H1 (cell line): Measurements from ENCODE around the gene TRAF1. TPM values are rescaled to one million over a fixed set of nuclear protein-coding genes. Genes with fewer than 3 reads are reported as not detected.

Source experiments
- CTCF ChIA-PET: fragments of 300-600 bp; sonication (Branson Sonifier 250); formaldehyde crosslinking; loops from one replicate; lab custom pipeline; 2021; ENCODE audit not compliant: partially characterized antibody; lab: Charles Lee
- POLR2A ChIA-PET: fragments of 300-600 bp; sonication (Branson Sonifier 250); formaldehyde crosslinking; loops from one replicate; lab custom pipeline; 2021; ENCODE audit warnings: inconsistent platforms; ENCODE audit not compliant: partially characterized antibody; lab: Charles Lee
- DNase-seq, 2 experiments: peaks; one replicate each; pipeline versions ENCODE4 v3.0.0 to v3.0.0-alpha.2; 2010 to 2022; ENCODE audit warnings: low spot score in 2 of 2, low read depth in 1 of 2, mixed read lengths in 1 of 2
- FAIRE-seq: peaks from 2 replicates; lab custom pipeline; 2011; peaks lifted over from hg19 to GRCh38; lab: Jason Lieb, UNC
- H2AFZ ChIP-seq: 2 replicates; pipeline ENCODE4 v1.8.1; 2012; ENCODE audit warnings: low read length, inconsistent platforms
- H2AK5ac ChIP-seq: 2 replicates; pipeline ENCODE4 v1.6.1; 2013; ENCODE audit warnings: low read depth, low read length
- H2BK120ac ChIP-seq: replicated peaks from 2 replicates; pipeline ENCODE3; 2013; ENCODE audit warnings: low read depth, low read length, inconsistent platforms
- H2BK12ac ChIP-seq: 2 replicates; pipeline ENCODE4 v1.6.1; 2013; ENCODE audit warnings: low read depth, low read length
- H2BK15ac ChIP-seq: 2 replicates; pipeline ENCODE4 v1.6.1; 2013; ENCODE audit warnings: low read length
- H2BK20ac ChIP-seq: 2 replicates; pipeline ENCODE4 v1.6.1; 2013; ENCODE audit warnings: low read length
- H2BK5ac ChIP-seq: 2 replicates; pipeline ENCODE4 v1.6.1; 2013; ENCODE audit warnings: low read depth, low read length
- H3K14ac ChIP-seq: 2 replicates; pipeline ENCODE4 v1.6.1; 2013; ENCODE audit warnings: inconsistent platforms; ENCODE audit not compliant: insufficient read length
- H3K18ac ChIP-seq: 2 replicates; pipeline ENCODE4 v1.6.1; 2013; ENCODE audit warnings: low read length; ENCODE audit errors: extremely low read depth
- H3K23ac ChIP-seq: 2 replicates; pipeline ENCODE4 v1.6.1; 2013; ENCODE audit warnings: inconsistent platforms; ENCODE audit not compliant: insufficient read length
- H3K23me2 ChIP-seq: 2 replicates; pipeline ENCODE4 v1.6.1; 2013; ENCODE audit warnings: low read depth, low read length
- H3K27ac ChIP-seq: 2 replicates; pipeline ENCODE4 v1.6.1; 2011; ENCODE audit warnings: low read depth, low read length, inconsistent platforms
- H3K27me3 ChIP-seq, 4 experiments: replicated peaks in 1 of 4; 1 replicate in 1 of 4; 2 replicates in 3 of 4; pipeline versions ENCODE4 v1.6.1 to v1.8.1; 2011 to 2013; ENCODE audit warnings: low read length in 3 of 4, mild to moderate bottlenecking in 3 of 4, inconsistent platforms in 2 of 4, mixed read lengths in 2 of 4, moderate library complexity in 1 of 4; ENCODE audit not compliant: control insufficient read depth in 3 of 4, insufficient read depth in 3 of 4; ENCODE audit errors: extremely low read depth in 1 of 4
- H3K36me3 ChIP-seq, 4 experiments: 2 replicates each; pipeline versions ENCODE4 v1.6.1 to v1.8.1; 2011 to 2013; ENCODE audit warnings: mild to moderate bottlenecking in 4 of 4, low read length in 3 of 4, moderate library complexity in 2 of 4, control low read depth in 1 of 4, inconsistent platforms in 1 of 4; ENCODE audit not compliant: insufficient read depth in 4 of 4, control insufficient read depth in 2 of 4
- H3K4ac ChIP-seq: replicated peaks from 2 replicates; pipeline ENCODE3; 2013; ENCODE audit warnings: low read length, low read depth, mixed read lengths, inconsistent platforms; ENCODE audit not compliant: insufficient read length
- H3K4me1 ChIP-seq, 4 experiments: replicated peaks in 1 of 4; 1 replicate in 1 of 4; 2 replicates in 3 of 4; pipeline versions ENCODE4 v1.6.1 to v1.8.1; 2011 to 2013; ENCODE audit warnings: low read length in 3 of 4, inconsistent platforms in 2 of 4, mixed read lengths in 1 of 4; ENCODE audit not compliant: insufficient read depth in 4 of 4, control insufficient read depth in 3 of 4
- H3K4me2 ChIP-seq, 2 experiments: 2 replicates each; pipeline versions ENCODE4 v1.6.1 to v1.8.1; 2011 to 2013; ENCODE audit warnings: low read depth in 2 of 2, low read length in 2 of 2, control low read depth in 1 of 2, inconsistent platforms in 1 of 2, mild to moderate bottlenecking in 1 of 2; ENCODE audit not compliant: insufficient read depth in 1 of 2
- H3K4me3 ChIP-seq, 4 experiments: fragments of 200-600, 300-600 bp in 1 of 4; sonication (generic), shearing (Covaris generic), sonication (Bioruptor Twin) in 1 of 4; 2 replicates each; pipeline versions ENCODE4 v1.5.1 to v1.8.1; 2011 to 2016; ENCODE audit warnings: low read length in 4 of 4, low read depth in 3 of 4, control low read depth in 2 of 4, inconsistent platforms in 2 of 4, mild to moderate bottlenecking in 2 of 4, mixed read lengths in 1 of 4, moderate library complexity in 1 of 4; ENCODE audit not compliant: insufficient read depth in 2 of 4; ENCODE audit errors: extremely low read depth in 1 of 4
- H3K56ac ChIP-seq: replicated peaks from 2 replicates; pipeline ENCODE3; 2013; ENCODE audit warnings: low read depth, mild to moderate bottlenecking, mixed read lengths, low read length, inconsistent platforms; ENCODE audit not compliant: insufficient read length
- H3K79me1 ChIP-seq: 2 replicates; pipeline ENCODE4 v1.6.1; 2013; ENCODE audit warnings: low read depth, low read length, control low read depth
- H3K79me2 ChIP-seq, 2 experiments: 2 replicates each; pipeline versions ENCODE4 v1.6.1 to v1.8.1; 2012 to 2013; ENCODE audit warnings: low read length in 2 of 2, mild to moderate bottlenecking in 2 of 2, inconsistent platforms in 1 of 2; ENCODE audit not compliant: insufficient read depth in 2 of 2, control insufficient read depth in 1 of 2
- H3K9ac ChIP-seq, 4 experiments: replicated peaks in 1 of 4; 1 replicate in 1 of 4; 2 replicates in 3 of 4; pipeline versions ENCODE4 v1.6.1 to v1.8.1; 2011 to 2013; ENCODE audit warnings: low read depth in 3 of 4, low read length in 3 of 4, control low read depth in 2 of 4, mild to moderate bottlenecking in 2 of 4, moderate library complexity in 2 of 4, inconsistent platforms in 1 of 4; ENCODE audit errors: extremely low read depth in 1 of 4
- H3K9me3 ChIP-seq, 2 experiments: 2 replicates each; pipeline versions ENCODE4 v1.6.1 to v1.8.1; 2012 to 2013; ENCODE audit warnings: mild to moderate bottlenecking in 2 of 2, moderate library complexity in 2 of 2, control low read depth in 1 of 2, inconsistent platforms in 1 of 2, low read depth in 1 of 2, low read length in 1 of 2, mixed read lengths in 1 of 2; ENCODE audit not compliant: insufficient read depth in 2 of 2
- H4K20me1 ChIP-seq, 2 experiments: replicated peaks in 1 of 2; 2 replicates each; pipeline versions ENCODE3 to v1.8.1; 2011 to 2013; ENCODE audit warnings: inconsistent platforms in 2 of 2, low read length in 2 of 2, mild to moderate bottlenecking in 1 of 2; ENCODE audit not compliant: insufficient read depth in 2 of 2, control insufficient read depth in 1 of 2
- H4K5ac ChIP-seq: 2 replicates; pipeline ENCODE4 v1.6.1; 2013; ENCODE audit warnings: low read length, low read depth, mixed read lengths, inconsistent platforms; ENCODE audit not compliant: insufficient read length
- H4K8ac ChIP-seq: 2 replicates; pipeline ENCODE4 v1.8.0; 2013; ENCODE audit warnings: mild to moderate bottlenecking, moderate library complexity, low read length, inconsistent platforms; ENCODE audit not compliant: insufficient read depth; ENCODE audit errors: extremely low read depth
- H4K91ac ChIP-seq: replicated peaks from 2 replicates; pipeline ENCODE3; 2013; ENCODE audit warnings: low read length, mixed read lengths, inconsistent platforms; ENCODE audit not compliant: insufficient read length
- BACH1 ChIP-seq: IDR thresholded peaks from 2 replicates; pipeline ENCODE4 v1.6.1; 2012; ENCODE audit warnings: low read length, improper control_type of control experiment
- CBX5 ChIP-seq: fragments of 300-800, 300-1000 bp; sonication (generic); IDR thresholded peaks from 2 replicates; pipeline ENCODE4 v1.7.1; 2016; ENCODE audit warnings: antibody characterized with exemption, low read length, low read depth
- EZH2 ChIP-seq: fragments of 200-600 bp; sonication (generic); IDR thresholded peaks from 2 replicates; pipeline ENCODE4 v1.7.1; 2012; ENCODE audit warnings: low read depth, mild to moderate bottlenecking, moderate library complexity, low read length, inconsistent platforms; ENCODE audit not compliant: severe bottlenecking
- GABPA ChIP-seq: IDR thresholded peaks from 2 replicates; pipeline ENCODE4 v1.6.1; 2011; ENCODE audit warnings: mild to moderate bottlenecking, low read length, moderate library complexity, borderline replicate concordance; ENCODE audit not compliant: insufficient read depth
- PHF8 ChIP-seq: fragments of 200-600 bp; sonication (generic); conservative IDR thresholded peaks from 2 replicates; pipeline ENCODE4 v1.7.1; 2012; ENCODE audit warnings: low read depth, mild to moderate bottlenecking, inconsistent platforms, low read length, moderate library complexity
- RFX5 ChIP-seq: IDR thresholded peaks from 2 replicates; pipeline ENCODE4 v1.6.1; 2011; ENCODE audit warnings: low read depth, low read length, improper control_type of control experiment, borderline replicate concordance
- SIN3A ChIP-seq, 2 experiments: IDR thresholded peaks in 1 of 2; conservative IDR thresholded peaks in 1 of 2; 2 replicates each; pipeline ENCODE4 v1.6.1; 2011 to 2012; ENCODE audit warnings: low read length in 2 of 2, improper control_type of control experiment in 1 of 2, low read depth in 1 of 2, mild to moderate bottlenecking in 1 of 2
- TBP ChIP-seq: IDR thresholded peaks from 2 replicates; pipeline ENCODE4 v1.6.1; 2011; ENCODE audit warnings: low read depth, low read length, improper control_type of control experiment
- TEAD4 ChIP-seq: IDR thresholded peaks from 2 replicates; pipeline ENCODE4 v1.6.1; 2012; ENCODE audit warnings: low read depth, low read length, inconsistent platforms, mixed read lengths
- WGBS, 2 experiments: shearing (Covaris generic) in 1 of 2; methylation state at CpG; one replicate each; pipeline versions ENCODE4 v1.1.6 to v1.1.7; 2013 to 2015; ENCODE audit warnings: low lambda C conversion rate in 2 of 2, mixed read lengths in 2 of 2, inconsistent platforms in 1 of 2, low coverage in 1 of 2, missing lambda C conversion rate in 1 of 2; ENCODE audit not compliant: insufficient replicate concordance in 2 of 2, insufficient coverage in 1 of 2, insufficient read length in 1 of 2; ENCODE audit errors: extremely low coverage in 1 of 2, missing lambda C conversion rate in 1 of 2; 5-methylcytosine and 5-hydroxymethylcytosine counted together
- polyA plus RNA-seq, 7 experiments: library from polyadenylated mRNA; depleted of rRNA in 3 of 7; stranded (reverse) in 5 of 7; unstranded in 2 of 7; fragments of >200 nt in 5 of 7; fragments of 200-250 nt in 2 of 7; gene quantifications; 1 replicate in 5 of 7; 2 replicates in 1 of 7; 4 replicates in 1 of 7; pipeline versions ENCODE4 v1.2.1 to v1.2.3, GENCODE V29; 2011 to 2013; ENCODE audit warnings: missing spikeins in 2 of 7, mixed read lengths in 2 of 7
- total RNA-seq: library from RNA; stranded (reverse); fragmentation: NEBNext Ultra II Directional; extraction: Animal tissue kit (Norgen Biotek cat#: 25700); gene quantifications from 2 replicates; pipeline ENCODE4 v1.2.1, GENCODE V29; 2021

Gene TRAF1
- total and polyA plus RNA-seq, 2 of the 8 experiments (the other 6 are each of a cell fraction or from before 2014, with no cell fraction given), result 1.6 to 3.2 TPM

GRCh38 chr9:120867676-120868338 is 58.8 kb downstream of the TRAF1 start:
- no peaks in the 10 kb centered on the region; a peak in 2 of 7 replicates for H3K27me3 ChIP-seq
- no peak overlapping the region for H2AK5ac ChIP-seq
- no peaks in the 10 kb centered on the region for H3K79me1 ChIP-seq
- H3K9ac ChIP-seq, result no peak overlapping the region
- H3K18ac ChIP-seq, result no peak overlapping the region
- TF ChIP-seq TEAD4, result no peak
- no peak for TF ChIP-seq GABPA
- no peak for TF ChIP-seq PHF8
- no peak for TF ChIP-seq SIN3A (conservative IDR thresholded peaks at IDR 0.05 in 1 of 2, IDR thresholded peaks at IDR 0.05 in 1 of 2; ENCODE audit: low read depth in 1 of 2, low read length in 2 of 2)
- no peak for TF ChIP-seq BACH1
- TF ChIP-seq EZH2, result no peak
- TF ChIP-seq RFX5, result no peak
- TF ChIP-seq CBX5, result no peak
- no peak for TF ChIP-seq TBP
- no peak overlapping the region for H3K14ac ChIP-seq
- H4K8ac ChIP-seq, result peak overlapping the region; percentile 26; the same call in 1 of the 2 replicates
- FAIRE-seq (no peak), DNase-seq (no peak)
- no peaks in the 10 kb centered on the region for H3K23me2 ChIP-seq
- H3K4me2 ChIP-seq, result peak overlapping the region; percentile 3 to 66; a peak in 2 of 4 replicates
- 89% methylated on average over 15 of the region's 15 CpGs; no CpG with 5 or more reads in 1 of the 2 experiments for WGBS, 2 experiments
- H4K5ac ChIP-seq, result no peak overlapping the region
- no peak overlapping the region for H3K4ac ChIP-seq
- no peaks in the 10 kb centered on the region for H3K79me2 ChIP-seq
- H3K4me1 ChIP-seq, result peaks cover 1 to 20% (median 8%) of the 10 kb centered on the region in 4 experiments
- H3K4me3 ChIP-seq, result peak overlapping the region in 2 of 4 experiments; percentile 19 to 51; a peak in 5 of 8 replicates
- H3K9me3 ChIP-seq, result no peaks in the 10 kb centered on the region
- H2BK15ac ChIP-seq, result no peak overlapping the region
- no peaks in the 10 kb centered on the region; a peak in 3 of 8 replicates for H3K36me3 ChIP-seq
- H2BK120ac ChIP-seq, result no peak overlapping the region
- CTCF ChIA-PET, result interaction anchor here (0.6 to 10.5 kb wide), 17 partner anchors 8 to 1226 kb away, joined by 3 to 108 read pairs (median 3); no protein-coding TSS in a partner anchor
- no peak overlapping the region for H2BK20ac ChIP-seq
- POLR2A ChIA-PET, result interaction anchor here (1.6 to 8.4 kb wide), 2 partner anchors 13 to 75 kb away, joined by 5 to 61 read pairs; partner anchors contain the start of gene FBXW2
- 0 out of 2 replicates have a peak overlapping the region, but pooled peaks have one; percentile 69 for H2AFZ ChIP-seq
- H3K56ac ChIP-seq, result no peak overlapping the region
- H2BK12ac ChIP-seq, result no peak overlapping the region
- H4K20me1 ChIP-seq, result no peaks in the 10 kb centered on the region
- no peak overlapping the region for H3K23ac ChIP-seq
- no peak overlapping the region for H2BK5ac ChIP-seq
- no peak overlapping the region for H4K91ac ChIP-seq
- no peak overlapping the region for H3K27ac ChIP-seq
